Esophagus muscularis mucosa (tissue), 4 donors: Measurements from ENCODE around the gene IRX1. TPM values are rescaled to one million over a fixed set of nuclear protein-coding genes. Genes with fewer than 3 reads are reported as not detected.

Experiments used
- DNase-seq: peaks from one replicate; pipeline ENCODE4 v3.0.0-alpha.2; 2017; ENCODE audit errors: extremely low spot score
- H3K27ac ChIP-seq, 4 donors: fragments of 200-600 bp; sonication (generic); replicated peaks in 1 of 4; 1 replicate in 3 of 4; 2 replicates in 1 of 4; pipeline ENCODE4 v1.5.1; 2016 to 2019; ENCODE audit warnings: mild to moderate bottlenecking in 1 of 4
- H3K27me3 ChIP-seq, 4 donors: fragments of 200-600 bp; sonication (generic); one replicate each; pipeline versions ENCODE4 v1.5.1 to v1.6.0; 2016 to 2019
- H3K36me3 ChIP-seq, 4 donors: fragments of 200-600 bp; sonication (generic); one replicate each; pipeline ENCODE4 v1.5.1; 2016 to 2019
- H3K4me1 ChIP-seq, 4 donors: fragments of 200-600 bp; sonication (generic); one replicate each; pipeline ENCODE4 v1.5.1; 2016 to 2019
- H3K4me3 ChIP-seq, 4 donors: fragments of 200-600 bp; sonication (generic); 1 replicate in 2 of 4; 2 replicates in 2 of 4; pipeline ENCODE4 v1.5.1; 2016 to 2019; ENCODE audit warnings: mild to moderate bottlenecking in 4 of 4, moderate library complexity in 1 of 4
- H3K9me3 ChIP-seq, 4 donors: fragments of 200-600 bp; sonication (generic); 1 replicate in 3 of 4; 2 replicates in 1 of 4; pipeline ENCODE4 v1.5.1; 2016 to 2019
- CTCF ChIP-seq, 3 experiments: fragments of 200-600 bp in 2 of 3; fragments of 450-650 bp in 1 of 3; sonication (generic) in 2 of 3; IDR thresholded peaks; one replicate each; pipeline ENCODE4 v1.5.1; 2017 to 2019; ENCODE audit warnings: antibody characterized with exemption in 3 of 3, mild to moderate bottlenecking in 2 of 3, moderate library complexity in 1 of 3
- EP300 ChIP-seq: sonication (generic); formaldehyde crosslinking; IDR thresholded peaks from one replicate; pipeline ENCODE4 v1.6.1; 2017; ENCODE audit warnings: antibody characterized with exemption
- POLR2A ChIP-seq: fragments of 450-650 bp; IDR thresholded peaks from one replicate; pipeline ENCODE4 v1.6.1; 2017; ENCODE audit warnings: antibody characterized with exemption, moderate library complexity, mild to moderate bottlenecking, low read depth
- POLR2AphosphoS5 ChIP-seq, 2 donors: sonication (generic); formaldehyde crosslinking; IDR thresholded peaks; one replicate each; pipeline ENCODE4 v1.6.1; 2017; ENCODE audit warnings: antibody characterized with exemption in 2 of 2
- WGBS: methylation state at CpG from one replicate; pipeline ENCODE4 v1.1.5; 2018; 5-methylcytosine and 5-hydroxymethylcytosine counted together
- intact Hi-C: fragments of 100-400 bp; cut with DNase I; formaldehyde crosslinking; loops from one replicate; pipeline ENCODE4 v1.15.1; 2023
- total RNA-seq, 4 donors: library from RNA; depleted of rRNA; stranded (reverse); fragments of >200 nt; gene quantifications; one replicate each; pipeline versions ENCODE4 v1.1.0 to v1.2.1, GENCODE V29; 2016

Gene IRX1
- total RNA-seq, 4 donors from 2014 or later, result 0.17 TPM; not detected in 3

- TF ChIP-seq POLR2A (no peak), POLR2AphosphoS5 (IDR thresholded peaks at IDR 0.05) (no peak), EP300 (no peak), CTCF (IDR thresholded peaks at IDR 0.05) (no peak)
- no peaks in the 10 kb centered on the region for H3K4me1 ChIP-seq
- H3K36me3 ChIP-seq, result no peaks in the 10 kb centered on the region
- H3K9me3 ChIP-seq, result no peaks in the 10 kb centered on the region
- H3K27me3 ChIP-seq, result peaks cover 0 to 49% (median 0%) of the 10 kb centered on the region in 4 donors
- no peak for DNase-seq
- H3K4me3 ChIP-seq, result no peak overlapping the region
- no peak overlapping the region for H3K27ac ChIP-seq
- 69% methylated on average over 5 of the region's 5 CpGs for WGBS
- intact Hi-C loops, result no loop called here
Observed at GRCh38 chr5:3612591-3613042, 17.0 kb downstream of the IRX1 start.

- H3K4me3 ChIP-seq, result no peak overlapping the region
- 84% methylated on average over 10 of the region's 10 CpGs for WGBS
- H3K27ac ChIP-seq, result no peak overlapping the region
- peaks cover 0 to 42% (median 0%) of the 10 kb centered on the region in 4 donors for H3K27me3 ChIP-seq
- no peaks in the 10 kb centered on the region for H3K36me3 ChIP-seq
- TF ChIP-seq EP300 (no peak), POLR2A (no peak), CTCF (IDR thresholded peaks at IDR 0.05) (no peak), POLR2AphosphoS5 (IDR thresholded peaks at IDR 0.05) (no peak)
- no peaks in the 10 kb centered on the region for H3K9me3 ChIP-seq
- intact Hi-C loops, result no loop called here
- H3K4me1 ChIP-seq, result no peaks in the 10 kb centered on the region
- DNase-seq, result no peak
Observed at GRCh38 chr5:3613726-3614125, 18.1 kb downstream of the IRX1 start.

- intact Hi-C loops, result no loop called here
- WGBS, result 57% methylated on average over 2 of the region's 2 CpGs
- TF ChIP-seq POLR2A (no peak), CTCF (IDR thresholded peaks at IDR 0.05) (no peak), POLR2AphosphoS5 (IDR thresholded peaks at IDR 0.05) (no peak), EP300 (no peak)
- no peak for DNase-seq
- Histone ChIP-seq H3K36me3 (no peaks in the 10 kb centered on the region), H3K4me3 (no peak overlapping the region), H3K27ac (no peak overlapping the region), H3K27me3 (peaks cover 0 to 43% (median 0%) of the 10 kb centered on the region in 4 donors), H3K9me3 (no peaks in the 10 kb centered on the region), H3K4me1 (no peaks in the 10 kb centered on the region)
Observed at GRCh38 chr5:3615217-3615616, 19.6 kb downstream of the IRX1 start.

GRCh38 chr5:3615829-3616228 is 20.2 kb downstream of the IRX1 start:
- no peak overlapping the region for H3K27ac ChIP-seq
- no peaks in the 10 kb centered on the region for H3K4me1 ChIP-seq
- no peak overlapping the region for H3K4me3 ChIP-seq
- H3K9me3 ChIP-seq, result no peaks in the 10 kb centered on the region
- no peaks in the 10 kb centered on the region for H3K36me3 ChIP-seq
- H3K27me3 ChIP-seq, result peaks cover 0 to 38% (median 0%) of the 10 kb centered on the region in 4 donors
- TF ChIP-seq POLR2A (no peak), EP300 (no peak), POLR2AphosphoS5 (IDR thresholded peaks at IDR 0.05) (no peak), CTCF (IDR thresholded peaks at IDR 0.05) (no peak)
- intact Hi-C loops, result no loop called here
- no peak for DNase-seq
- 84% methylated on average over 13 of the region's 13 CpGs for WGBS

- Histone ChIP-seq H3K27ac (no peak overlapping the region), H3K36me3 (no peaks in the 10 kb centered on the region), H3K27me3 (peaks cover 0 to 35% (median 0%) of the 10 kb centered on the region in 4 donors), H3K4me1 (no peaks in the 10 kb centered on the region), H3K9me3 (no peaks in the 10 kb centered on the region), H3K4me3 (no peak overlapping the region)
- intact Hi-C loops, result no loop called here
- 72% methylated on average over 6 of the region's 6 CpGs for WGBS
- TF ChIP-seq POLR2A, result no peak
- no peak for TF ChIP-seq POLR2AphosphoS5 (IDR thresholded peaks at IDR 0.05)
- no peak for TF ChIP-seq EP300
- TF ChIP-seq CTCF (IDR thresholded peaks at IDR 0.05), result no peak
- no peak for DNase-seq
Observed at GRCh38 chr5:3619579-3619978, 23.9 kb downstream of the IRX1 start.
